ENCODE measurements around the gene LPP.

LPP gene

GRCh38 chr3:188936597-188937107 lies 782.7 kb downstream of the LPP start:
- DNase-seq: no peak

- no peak for DNase-seq
Observed at GRCh38 chr3:188937389-188937788, 783.4 kb downstream of the LPP start.

DNA sequence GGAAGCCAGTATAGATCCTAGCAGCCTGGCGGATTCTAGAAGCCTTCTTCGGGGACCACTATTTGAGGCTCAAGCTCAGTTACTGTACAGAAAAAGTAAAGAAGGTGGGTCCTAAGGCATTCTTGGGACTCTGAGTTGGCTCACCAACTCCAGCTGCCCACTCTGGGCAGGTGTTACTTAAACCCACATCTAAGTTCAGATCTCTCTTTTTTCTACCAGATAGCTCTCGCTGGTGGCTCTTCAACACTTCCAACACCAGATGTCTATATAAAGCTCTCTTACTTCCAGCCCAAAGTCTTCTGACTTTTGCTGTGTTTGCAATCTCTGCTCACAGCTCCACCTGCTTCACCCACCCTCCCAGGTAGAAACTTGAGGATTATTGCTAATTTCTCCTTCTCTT lies 785.0 kb downstream of the LPP start:
- no peak for DNase-seq

- no peak for DNase-seq
Observed at GRCh38 chr3:188939814-188940572, 786.0 kb downstream of the LPP start.

Measured in amygdala (tissue), 56 donors.